Lung (tissue), 16 donors: ENCODE data around the gene GNPTG. TPM values are rescaled to one million over a fixed set of nuclear protein-coding genes. Genes with fewer than 3 reads are reported as not detected.

Source experiments
- ATAC-seq: fragments of 200-7000 bp; cut with Tn5 transposase; one replicate; pipeline ENCODE4 v1.9.1; 2020; ENCODE audit warnings: moderate number of reproducible peaks; ENCODE audit not compliant: insufficient read depth, low FRiP score
- DNase-seq, 3 donors: peaks; one replicate each; pipeline ENCODE4 v3.0.0-alpha.2; 2013 to 2017
- H3K27ac ChIP-seq, 2 donors: one replicate each; pipeline ENCODE4 v1.5.1; 2013; ENCODE audit warnings: mild to moderate bottlenecking in 2 of 2, moderate library complexity in 2 of 2, control low read depth in 1 of 2, inconsistent platforms in 1 of 2, low read depth in 1 of 2, low read length in 1 of 2
- H3K27me3 ChIP-seq, 3 donors: one replicate each; pipeline ENCODE4 v1.5.1; 2013; ENCODE audit warnings: low read length in 2 of 3; ENCODE audit not compliant: control insufficient read depth in 3 of 3, insufficient read depth in 3 of 3
- H3K36me3 ChIP-seq, 4 donors: one replicate each; pipeline ENCODE4 v1.5.1; 2013; ENCODE audit warnings: low read length in 4 of 4, mild to moderate bottlenecking in 1 of 4, moderate library complexity in 1 of 4; ENCODE audit not compliant: control insufficient read depth in 4 of 4, insufficient read depth in 4 of 4
- H3K4me1 ChIP-seq, 5 donors: one replicate each; pipeline ENCODE4 v1.5.1; 2013; ENCODE audit warnings: low read length in 5 of 5, mild to moderate bottlenecking in 2 of 5, moderate library complexity in 1 of 5; ENCODE audit not compliant: control insufficient read depth in 5 of 5, insufficient read depth in 5 of 5
- H3K4me3 ChIP-seq: one replicate; pipeline ENCODE4 v1.5.1; 2013; ENCODE audit warnings: mild to moderate bottlenecking, control low read depth, moderate library complexity
- H3K9ac ChIP-seq, 2 donors: one replicate each; pipeline ENCODE4 v1.5.1; 2013; ENCODE audit warnings: low read length in 2 of 2, control low read depth in 1 of 2; ENCODE audit not compliant: insufficient read depth in 1 of 2
- H3K9me3 ChIP-seq, 4 donors: one replicate each; pipeline ENCODE4 v1.5.1; 2013; ENCODE audit warnings: low read length in 3 of 4, mild to moderate bottlenecking in 1 of 4, moderate library complexity in 1 of 4; ENCODE audit not compliant: control insufficient read depth in 4 of 4, insufficient read depth in 3 of 4
- CTCF ChIP-seq: IDR thresholded peaks from 2 replicates; pipeline ENCODE4 v1.5.1; 2012; ENCODE audit warnings: mild to moderate bottlenecking; ENCODE audit errors: control extremely low read depth, extremely low read depth
- WGBS, 2 donors: extraction: QIAGEN DNeasy Blood & Tissue Kit; methylation state at CpG; one replicate each; pipeline ENCODE4 v1.1.7; 2013; 5-methylcytosine and 5-hydroxymethylcytosine counted together
- long read RNA-seq, 5 donors: transcript quantifications; one replicate each; lab custom pipeline, GENCODE V29; 2026
- polyA plus RNA-seq, 2 donors: library from polyadenylated mRNA; stranded (reverse); fragments of 200-250 nt; gene quantifications; one replicate each; pipeline ENCODE4 v1.2.1, GENCODE V29; 2013
- total RNA-seq, 2 donors: library from RNA; depleted of rRNA in 1 of 2; stranded (reverse); fragments of >200 nt in 1 of 2; gene quantifications; one replicate each; pipeline ENCODE4 v1.2.1, GENCODE V29; 2014 to 2021
- donor health status: control.
- donor health status: control.
- donor health status: Bipolar disorder and iron deficiency.
- donor health status: healthy.
- donor health status: DM: yes; HTN: yes; CAD: no.

The GNPTG gene
- total RNA-seq (10 to 100 TPM; 34.8 to 80.1 TPM), polyA plus RNA-seq (10 to 100 TPM; 75.5 to 92.7 TPM)
- long read RNA-seq, donor 1, transcript GNPTG-201 (11 exons, 1,983 nt): major isoform, 29 of 48 reads
- long read RNA-seq, donor 1, partial matches to known transcripts: 18 of 48 reads
- long read RNA-seq, donor 1, other reads (novel, unspliced or antisense): 0 of 48 reads
- long read RNA-seq, donor 2, transcript GNPTG-201 (11 exons, 1,983 nt): major isoform, 8 of 14 reads
- long read RNA-seq, donor 2, partial matches to known transcripts: 6 of 14 reads
- long read RNA-seq, donor 2, other reads (novel, unspliced or antisense): 0 of 14 reads
- long read RNA-seq, donor 3, transcript GNPTG-201 (11 exons, 1,983 nt): major isoform, 5 of 31 reads
- long read RNA-seq, donor 3, partial matches to known transcripts: 25 of 31 reads
- long read RNA-seq, donor 3, other reads (novel, unspliced or antisense): 0 of 31 reads
- long read RNA-seq, donor 4, transcript GNPTG-201 (11 exons, 1,983 nt): major isoform, 7 of 8 reads
- long read RNA-seq, donor 4, partial matches to known transcripts: 0 of 8 reads
- long read RNA-seq, donor 4, other reads (novel, unspliced or antisense): 0 of 8 reads
- long read RNA-seq, donor 5, transcript GNPTG-201 (11 exons, 1,983 nt): major isoform, 29 of 36 reads
- long read RNA-seq, donor 5, partial matches to known transcripts: 6 of 36 reads
- long read RNA-seq, donor 5, other reads (novel, unspliced or antisense): 0 of 36 reads

GRCh38 chr16:1351582-1352362 is at the start of gene GNPTG, which contains the start of gene TSR3:
GNPTG (plus strand) TSS chr16:1351931; CDS start chr16:1351966, 35 bp downstream.
TSR3 (minus strand) TSS chr16:1351878; CDS start chr16:1351804, 74 bp downstream.
- 0 to 1% methylated on average over 71 to 98 of the region's 98 CpGs for WGBS, 2 donors
- no peak for TF ChIP-seq CTCF
- Histone ChIP-seq H3K4me3 (peak within 1 kb of the TSS; percentile 95), H3K36me3 (peaks cover 0 to 23% (median 10%) of the 10 kb centered on the region in 4 donors), H3K9ac (peak within 1 kb of the TSS; percentile 39 to 65), H3K9me3 (no peaks in the 10 kb centered on the region), H3K4me1 (peaks cover 4 to 17% (median 6%) of the 10 kb centered on the region in 5 donors), H3K27ac (peak within 1 kb of the TSS; percentile 59 to 87), H3K27me3 (no peaks in the 10 kb centered on the region)
- peak; percentile 82 for ATAC-seq
- DNase-seq: peak; percentile 81 to 95 (median 85)

GRCh38 chr16:1305823-1306222 is 45.9 kb upstream of the GNPTG start:
- H3K4me1 ChIP-seq: peaks cover 0 to 4% (median 3%) of the 10 kb centered on the region in 5 donors

GRCh38 chr16:1306334-1306733 is 45.4 kb upstream of the GNPTG start:
- no peak for ATAC-seq
- no peak for TF ChIP-seq CTCF
- no peak overlapping the region for H3K4me3 ChIP-seq
- no peak for DNase-seq
- 67 to 69% methylated on average over 4 of the region's 4 CpGs for WGBS, 2 donors
- H3K27ac ChIP-seq: no peak overlapping the region
- H3K9ac ChIP-seq: no peak overlapping the region
- H3K9me3 ChIP-seq: no peaks in the 10 kb centered on the region
- peaks cover 0 to 4% (median 0%) of the 10 kb centered on the region in 3 donors for H3K27me3 ChIP-seq
- no peaks in the 10 kb centered on the region for H3K36me3 ChIP-seq
- peaks cover 0 to 8% (median 7%) of the 10 kb centered on the region in 5 donors for H3K4me1 ChIP-seq

More at GRCh38 chr16:1305823-1306222, 45.9 kb upstream of the GNPTG start:
- TF ChIP-seq CTCF: no peak
- H3K36me3 ChIP-seq: no peaks in the 10 kb centered on the region
- no peak overlapping the region for H3K27ac ChIP-seq
- H3K9ac ChIP-seq: no peak overlapping the region
- DNase-seq: no peak
- H3K9me3 ChIP-seq: no peaks in the 10 kb centered on the region
- no peak overlapping the region for H3K4me3 ChIP-seq
- 73 to 79% methylated on average over 12 of the region's 12 CpGs for WGBS, 2 donors
- peaks cover 0 to 4% (median under 1%) of the 10 kb centered on the region in 3 donors for H3K27me3 ChIP-seq
- no peak for ATAC-seq
